HG03139 (cell line): ENCODE results near the gene TCEAL5.
"Not testable (repeated sequence)": the region's sequence is repeated elsewhere in the genome, so short reads cannot be mapped to it uniquely, and the experiment has no call there.

ENCODE experiments used
- ATAC-seq: cut with Tn5 transposase; IDR thresholded peaks from one replicate; pipeline ENCODE4 v1.9.1; 2021; ENCODE audit not compliant: unreplicated experiment

TCEAL5 gene

GRCh38 chrX:103234869-103235268 is 41.7 kb downstream of the TCEAL5 start:
- no peak for ATAC-seq

- no peak for ATAC-seq
Observed at GRCh38 chrX:103233263-103233662, 43.3 kb downstream of the TCEAL5 start.

DNA sequence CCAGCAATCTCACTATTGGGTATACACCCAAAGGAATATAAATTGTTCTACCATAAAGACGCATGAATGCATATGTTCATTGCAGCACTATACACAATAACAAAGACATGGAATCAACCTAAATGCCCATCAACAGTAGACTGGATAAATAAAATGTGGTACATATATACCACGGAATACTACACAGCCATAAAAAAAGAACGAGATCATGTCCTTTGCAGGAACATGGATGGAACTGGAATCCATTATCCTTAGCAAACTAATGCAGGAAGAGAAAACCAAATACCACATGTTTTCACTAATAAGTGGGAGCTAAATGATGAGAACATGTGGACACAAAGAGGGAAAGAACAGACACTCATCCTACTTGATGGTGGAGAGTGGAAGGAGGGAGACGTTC is 50.6 kb downstream of the TCEAL5 start:
- not testable (repeated sequence) for ATAC-seq
